DLD1 (cell line): Measurements from ENCODE around the gene THAP4.
"Not testable (repeated sequence)": the region's sequence is repeated elsewhere in the genome, so short reads cannot be mapped to it uniquely, and the experiment has no call there.

Experiments used
- in situ Hi-C: cut with HindIII; loops from 2 replicates; pipeline ENCODE4 v1.10.0; 2017; ENCODE audit warnings: low sequenced_read_pairs

Gene THAP4

DNA sequence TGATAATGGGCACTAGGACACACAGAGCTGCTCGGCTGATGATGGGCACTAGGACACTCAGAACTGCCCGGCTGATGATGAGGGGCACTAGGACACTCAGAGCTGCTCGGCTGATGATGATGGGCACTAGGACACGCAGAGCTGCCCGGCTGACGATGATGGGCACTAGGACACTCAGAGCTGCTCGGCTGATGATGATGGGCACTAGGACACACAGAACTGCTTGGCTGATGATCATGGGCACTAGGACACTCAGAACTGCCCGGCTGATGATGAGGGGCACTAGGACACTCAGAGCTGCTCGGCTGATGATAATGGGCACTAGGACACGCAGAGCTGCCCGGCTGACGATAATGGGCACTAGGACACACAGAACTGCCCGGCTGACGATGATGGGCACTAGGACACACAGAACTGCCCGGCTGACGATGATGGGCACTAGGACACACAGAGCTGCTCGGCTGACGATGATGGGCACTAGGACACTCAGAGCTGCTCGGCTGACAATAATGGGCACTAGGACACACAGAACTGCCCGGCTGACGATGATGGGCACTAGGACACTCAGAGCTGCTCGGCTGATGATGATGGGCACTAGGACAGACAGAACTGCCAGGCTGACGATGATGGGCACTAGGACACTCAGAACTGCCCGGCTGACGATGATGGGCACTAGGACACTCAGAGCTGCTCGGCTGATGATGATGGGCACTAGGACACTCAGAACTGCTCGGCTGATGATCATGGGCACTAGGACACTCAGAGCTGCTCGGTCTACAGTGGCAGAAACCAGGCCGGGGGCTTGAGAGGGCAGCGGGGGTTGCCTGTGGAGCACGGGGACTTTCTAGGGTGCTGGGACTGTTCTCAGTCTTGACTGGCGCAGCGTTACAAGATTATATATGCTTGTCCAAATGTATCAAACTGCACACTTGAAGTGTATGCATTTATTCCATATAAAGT is 46.2 kb downstream of the THAP4 start:
- in situ Hi-C loops: loop anchor here (25.0 kb wide), 1 partner anchor 103 kb away; no protein-coding TSS in a partner anchor

DNA sequence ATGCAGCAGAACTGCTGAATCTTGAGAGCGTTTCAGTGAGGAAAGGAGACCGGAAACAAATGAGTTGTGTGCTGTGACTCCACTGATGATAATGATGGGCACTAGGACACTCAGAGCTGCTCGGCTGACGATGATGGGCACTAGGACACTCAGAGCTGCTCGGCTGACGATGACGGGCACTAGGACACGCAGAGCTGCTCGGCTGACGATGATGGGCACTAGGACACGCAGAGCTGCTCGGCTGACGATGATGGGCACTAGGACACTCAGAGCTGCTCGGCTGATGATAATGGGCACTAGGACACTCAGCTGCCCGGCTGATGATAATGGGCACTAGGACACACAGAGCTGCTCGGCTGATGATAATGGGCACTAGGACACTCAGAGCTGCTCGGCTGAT is 47.1 kb downstream of the THAP4 start:
- in situ Hi-C loops: loop anchor here (25.0 kb wide), 1 partner anchor 103 kb away; no protein-coding TSS in a partner anchor

DNA sequence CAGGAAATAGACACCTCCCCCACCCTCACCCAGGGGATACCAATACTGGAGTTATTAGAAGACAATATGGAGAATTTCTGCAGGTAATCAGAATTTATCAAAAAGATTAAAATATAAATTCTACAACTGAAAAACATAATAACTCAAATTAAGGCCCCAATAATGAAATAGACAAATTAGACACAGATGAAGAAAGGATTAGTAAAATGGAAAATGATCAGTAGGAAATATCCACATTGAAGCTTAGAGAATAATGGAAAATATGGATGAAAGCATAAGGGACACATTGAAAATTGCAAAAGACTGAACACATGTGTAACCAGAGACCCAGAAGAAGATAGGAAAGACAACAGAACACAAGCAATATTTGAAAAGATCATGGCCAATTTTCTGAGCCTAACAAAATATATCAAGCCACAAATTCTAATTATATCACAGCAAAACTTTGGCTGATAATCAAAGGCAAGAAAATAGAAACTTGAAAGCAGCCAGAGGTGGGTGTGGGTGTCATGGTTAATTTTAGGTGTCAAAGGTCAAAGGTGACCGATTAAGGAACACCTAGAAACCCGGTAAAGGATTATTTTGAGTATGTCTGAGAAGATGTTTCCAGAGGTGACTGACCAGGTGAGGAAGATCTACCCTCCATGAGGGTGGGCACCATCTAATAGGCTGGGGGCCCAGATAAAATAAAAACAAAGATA is 50.2 kb downstream of the THAP4 start:
- in situ Hi-C loops: loop anchor here (25.0 kb wide), 1 partner anchor 99 kb away; no protein-coding TSS in a partner anchor

DNA sequence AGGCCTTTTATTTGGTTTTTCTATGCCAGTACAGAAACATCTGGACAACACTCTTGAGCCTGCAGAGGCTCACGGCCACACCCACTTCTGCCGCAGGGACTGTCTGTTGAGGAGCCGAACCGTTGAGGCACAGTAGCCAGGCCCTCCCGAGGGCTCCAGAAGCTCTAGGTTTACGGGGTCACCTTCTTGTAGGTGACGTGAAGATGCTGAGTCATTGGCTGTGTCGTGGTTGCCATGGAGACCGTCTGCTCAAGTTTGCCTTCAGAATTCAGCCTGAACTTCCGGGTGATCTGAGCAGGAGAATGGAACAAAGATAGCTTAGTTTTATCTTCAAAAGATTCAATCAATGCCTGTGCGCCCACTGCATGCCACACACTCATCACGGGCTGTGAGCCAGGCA is 52.5 kb downstream of the THAP4 start:
- in situ Hi-C loops: loop anchor here (25.0 kb wide), 1 partner anchor 97 kb away; no protein-coding TSS in a partner anchor

DNA sequence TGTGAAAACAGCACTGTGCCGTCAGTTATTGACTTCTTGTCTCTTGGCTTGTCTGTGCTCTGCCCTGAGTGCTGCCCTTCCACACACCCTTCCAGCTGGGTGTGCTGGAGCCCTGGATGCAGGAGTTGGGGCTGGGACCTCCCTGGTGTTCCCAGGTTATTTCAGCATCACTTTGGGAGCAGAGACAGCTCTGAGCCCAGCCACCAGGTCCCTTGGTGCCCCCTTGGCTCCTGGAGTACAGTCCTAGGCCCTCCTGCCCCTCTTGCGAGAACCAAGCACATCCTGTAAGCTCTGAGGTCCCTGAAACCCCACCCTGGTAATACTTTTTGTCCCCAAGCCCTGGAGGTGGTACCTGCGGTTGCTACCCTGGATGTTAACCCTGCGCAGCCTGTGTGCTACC is 54.2 kb downstream of the THAP4 start:
- in situ Hi-C loops: loop anchor here (25.0 kb wide), 1 partner anchor 96 kb away; no protein-coding TSS in a partner anchor

DNA sequence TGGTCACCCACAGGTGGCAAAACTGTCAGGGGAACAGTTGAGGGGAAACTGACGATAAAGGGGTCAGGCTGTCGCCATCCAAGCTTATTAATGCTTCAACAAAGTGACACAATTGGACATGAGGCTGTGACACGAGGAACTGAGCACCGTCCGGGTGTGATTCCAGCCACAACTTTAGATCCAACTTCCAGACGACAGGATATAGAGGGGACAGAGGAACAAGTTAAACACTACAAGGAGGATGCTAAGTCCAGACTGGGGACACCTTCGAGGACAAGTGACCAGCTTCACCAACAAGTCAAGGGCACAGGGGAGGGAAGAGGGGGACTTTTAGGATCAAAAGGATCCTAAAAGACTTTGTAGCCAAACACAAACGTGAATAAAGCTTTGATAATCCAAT is 54.6 kb downstream of the THAP4 start:
- in situ Hi-C loops: loop anchor here (25.0 kb wide), 1 partner anchor 95 kb away; no protein-coding TSS in a partner anchor

DNA sequence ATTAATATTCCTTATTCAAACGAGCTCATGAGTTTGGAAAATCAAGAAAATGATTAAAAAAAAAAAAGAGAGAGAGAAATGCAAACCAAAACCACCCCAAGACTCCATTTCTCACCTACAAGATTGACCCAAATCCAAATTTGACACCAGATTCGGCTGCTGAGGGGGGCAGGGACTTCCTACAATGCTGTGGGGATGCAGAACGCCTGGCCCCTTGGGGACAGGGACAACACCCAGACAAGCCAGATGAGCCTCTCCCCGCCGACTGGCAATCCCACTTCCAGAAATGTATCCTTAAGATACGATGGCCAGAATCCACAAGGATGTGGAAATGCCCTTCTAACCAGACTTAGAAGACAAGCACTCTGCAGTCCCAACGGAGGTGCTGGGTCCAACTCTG is 57.7 kb downstream of the THAP4 start:
- in situ Hi-C loops: loop anchor here (25.0 kb wide), 1 partner anchor 92 kb away; no protein-coding TSS in a partner anchor

DNA sequence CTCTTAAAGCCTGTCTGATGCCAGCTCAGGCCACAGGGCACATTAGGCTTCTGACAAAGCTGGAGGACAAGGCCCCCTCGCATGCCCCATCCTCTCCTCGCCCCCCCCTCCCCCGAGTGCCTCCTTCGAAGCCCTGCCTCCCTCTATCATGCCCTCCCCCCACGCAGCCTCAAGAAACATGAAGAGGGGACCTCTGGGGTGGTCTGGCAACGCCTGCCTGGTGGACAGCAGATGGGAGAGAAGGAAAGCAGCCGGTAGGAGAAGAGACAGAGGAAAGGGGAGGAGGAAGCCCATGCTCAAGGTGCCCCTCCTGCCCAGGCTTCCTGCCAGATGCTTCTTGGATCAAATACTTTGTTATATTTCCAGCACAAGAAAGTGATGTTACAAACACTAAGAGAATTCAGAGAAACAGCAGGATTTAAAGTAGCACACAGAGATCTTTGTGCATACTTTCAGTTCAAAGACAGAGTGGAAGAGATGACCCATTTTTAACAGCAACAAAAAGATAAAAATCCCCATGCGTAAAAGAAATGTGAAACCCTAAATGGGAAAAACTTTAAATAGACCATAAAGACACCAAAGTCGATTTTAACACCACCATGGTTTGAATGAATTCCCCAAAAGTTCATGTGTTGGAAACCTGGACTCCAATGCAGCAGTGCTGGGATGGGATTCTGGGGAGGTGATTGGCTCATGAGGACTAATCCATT is 59.4 kb downstream of the THAP4 start:
- in situ Hi-C loops: loop anchor here (25.0 kb wide), 1 partner anchor 90 kb away; no protein-coding TSS in a partner anchor

DNA sequence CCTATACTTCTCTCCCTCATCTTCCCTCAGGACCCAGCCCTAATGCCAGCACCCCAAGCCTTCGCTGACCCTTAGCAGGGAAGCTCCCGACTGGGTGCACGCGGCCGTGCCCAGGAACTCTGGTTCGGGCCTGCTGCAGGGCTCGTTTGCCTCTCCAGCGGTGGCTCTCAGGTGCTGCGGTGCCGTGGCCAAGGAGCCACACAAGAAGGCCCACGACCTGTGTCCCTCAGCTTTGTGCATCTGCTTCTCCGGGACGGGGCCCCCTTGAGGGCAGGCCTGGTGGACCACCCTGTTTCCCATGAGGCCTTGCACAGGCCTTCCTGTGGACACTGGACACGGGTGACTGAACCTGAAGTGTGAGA is 60.7 kb downstream of the THAP4 start:
- in situ Hi-C loops: loop anchor here (25.0 kb wide), 1 partner anchor 89 kb away; no protein-coding TSS in a partner anchor

DNA sequence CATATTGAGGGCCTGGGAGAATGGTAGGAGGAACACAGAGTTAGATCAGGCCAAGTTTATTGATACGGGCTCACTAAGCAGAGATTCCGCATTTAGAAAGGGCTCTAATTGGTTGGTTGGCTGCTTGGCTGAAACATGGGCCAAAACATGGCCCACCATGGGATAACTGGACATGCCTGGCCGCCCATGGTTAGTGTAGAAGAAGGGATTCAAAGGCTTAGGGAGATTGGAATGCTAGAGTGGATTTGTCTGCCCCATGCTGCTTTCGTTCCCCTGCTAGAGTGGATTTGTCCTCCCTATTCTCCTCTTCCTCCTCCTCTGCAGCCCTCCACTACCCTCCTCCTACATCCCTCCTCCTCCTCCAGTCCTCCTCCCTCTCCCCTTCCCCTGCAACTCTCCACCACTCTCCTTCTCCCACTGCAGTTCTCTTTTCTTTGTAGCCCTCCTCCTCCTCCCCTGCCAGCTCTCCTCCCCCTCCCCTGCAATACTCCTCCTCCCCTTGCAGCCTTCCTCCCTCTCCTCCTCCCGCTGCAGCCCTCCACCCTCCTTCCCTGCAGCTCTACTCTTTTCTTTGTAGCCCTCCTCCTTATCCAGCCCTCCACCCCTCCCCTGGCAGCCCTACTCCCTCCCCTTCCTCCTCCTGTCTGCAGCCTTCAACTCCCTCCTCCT is 61.2 kb downstream of the THAP4 start:
- in situ Hi-C loops: loop anchor here (25.0 kb wide), 1 partner anchor 88 kb away; no protein-coding TSS in a partner anchor

DNA sequence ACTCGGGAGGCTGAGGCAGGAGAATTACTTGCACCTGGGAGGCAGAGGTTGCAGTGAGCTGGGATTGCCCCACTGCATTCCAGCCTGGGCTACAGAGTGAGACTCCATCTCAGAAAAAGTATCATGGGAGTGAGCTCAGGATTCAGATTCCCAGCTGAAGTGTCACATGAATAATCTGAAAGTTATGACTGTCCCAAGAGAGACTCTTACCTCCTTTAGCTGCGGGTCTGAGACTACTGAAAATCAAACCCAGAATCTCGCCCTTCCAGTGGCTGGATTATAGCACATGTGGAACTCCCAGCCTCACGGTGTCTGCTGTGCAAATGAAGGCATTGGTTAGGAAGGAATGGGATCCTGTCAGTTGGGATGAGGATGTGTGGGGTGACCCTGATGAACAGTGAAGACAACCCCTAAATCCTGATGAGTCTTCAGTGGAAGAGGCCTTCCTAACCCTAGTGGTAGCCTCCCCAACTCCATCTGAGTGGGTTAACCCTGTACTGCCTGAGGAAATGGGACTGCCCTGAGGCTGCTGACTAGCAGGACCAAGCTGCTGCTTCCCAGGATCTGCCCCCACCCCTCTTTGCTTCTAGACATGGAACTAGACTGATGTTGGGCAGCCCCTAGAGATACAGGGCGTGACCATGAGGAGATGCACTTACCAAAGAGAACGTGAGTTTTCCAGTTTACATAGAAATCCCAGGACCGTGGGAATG is 61.9 kb downstream of the THAP4 start:
- in situ Hi-C loops: loop anchor here (25.0 kb wide), 1 partner anchor 88 kb away; no protein-coding TSS in a partner anchor

DNA sequence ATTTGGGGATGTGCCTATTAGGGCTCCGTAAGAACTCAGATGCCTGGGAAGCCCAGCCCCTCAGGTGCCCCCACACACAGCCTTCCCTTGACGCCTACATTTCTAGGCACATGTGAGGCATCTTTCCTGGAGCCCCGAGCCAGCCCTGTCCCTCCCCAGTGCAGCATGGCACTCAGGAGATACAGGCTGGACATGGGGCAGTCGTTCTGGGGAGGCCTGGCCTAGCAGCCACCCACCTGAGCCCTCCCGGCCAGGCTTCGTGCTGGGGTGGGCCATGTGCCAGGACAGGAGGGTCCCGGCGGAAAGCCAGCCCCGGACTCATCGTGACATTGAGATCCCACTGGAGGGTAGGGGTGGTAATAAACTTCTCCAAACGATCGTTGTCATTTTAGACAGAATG is 63.2 kb downstream of the THAP4 start:
- in situ Hi-C loops: no loop called here

DNA sequence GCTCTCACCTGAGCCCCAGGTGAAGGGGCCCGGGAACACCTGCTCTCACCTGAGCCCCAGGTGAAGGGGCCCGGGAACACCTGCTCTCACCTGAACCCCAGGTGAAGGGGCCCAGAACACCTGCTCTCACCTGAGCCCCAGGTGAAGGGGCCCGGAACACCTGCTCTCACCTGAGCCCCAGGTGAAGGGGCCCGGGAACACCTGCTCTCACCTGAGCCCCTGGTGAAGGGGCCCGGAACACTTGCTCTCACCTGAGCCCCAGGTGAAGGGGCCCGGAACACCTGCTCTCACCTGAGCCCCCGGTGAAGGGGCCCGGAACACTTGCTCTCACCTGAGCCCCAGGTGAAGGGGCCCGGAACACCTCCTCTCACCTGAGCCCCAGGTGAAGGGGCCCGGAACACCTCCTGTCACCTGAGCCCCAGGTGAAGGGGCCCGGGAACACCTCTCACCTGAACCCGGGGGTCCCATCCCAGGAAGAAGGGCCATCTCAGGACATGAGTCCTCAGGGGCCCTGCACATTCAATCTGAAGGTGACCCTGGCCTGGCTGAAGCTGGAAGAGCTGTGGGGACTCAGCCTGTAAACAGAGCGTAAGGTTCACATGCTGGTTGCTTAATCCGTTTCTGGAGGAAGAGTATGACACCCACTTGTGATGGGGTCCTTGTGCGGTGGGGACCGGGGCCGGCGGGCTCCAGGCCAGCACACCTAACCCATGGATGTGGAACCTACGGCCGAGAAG is 63.9 kb downstream of the THAP4 start:
- in situ Hi-C loops: not testable (repeated sequence)

DNA sequence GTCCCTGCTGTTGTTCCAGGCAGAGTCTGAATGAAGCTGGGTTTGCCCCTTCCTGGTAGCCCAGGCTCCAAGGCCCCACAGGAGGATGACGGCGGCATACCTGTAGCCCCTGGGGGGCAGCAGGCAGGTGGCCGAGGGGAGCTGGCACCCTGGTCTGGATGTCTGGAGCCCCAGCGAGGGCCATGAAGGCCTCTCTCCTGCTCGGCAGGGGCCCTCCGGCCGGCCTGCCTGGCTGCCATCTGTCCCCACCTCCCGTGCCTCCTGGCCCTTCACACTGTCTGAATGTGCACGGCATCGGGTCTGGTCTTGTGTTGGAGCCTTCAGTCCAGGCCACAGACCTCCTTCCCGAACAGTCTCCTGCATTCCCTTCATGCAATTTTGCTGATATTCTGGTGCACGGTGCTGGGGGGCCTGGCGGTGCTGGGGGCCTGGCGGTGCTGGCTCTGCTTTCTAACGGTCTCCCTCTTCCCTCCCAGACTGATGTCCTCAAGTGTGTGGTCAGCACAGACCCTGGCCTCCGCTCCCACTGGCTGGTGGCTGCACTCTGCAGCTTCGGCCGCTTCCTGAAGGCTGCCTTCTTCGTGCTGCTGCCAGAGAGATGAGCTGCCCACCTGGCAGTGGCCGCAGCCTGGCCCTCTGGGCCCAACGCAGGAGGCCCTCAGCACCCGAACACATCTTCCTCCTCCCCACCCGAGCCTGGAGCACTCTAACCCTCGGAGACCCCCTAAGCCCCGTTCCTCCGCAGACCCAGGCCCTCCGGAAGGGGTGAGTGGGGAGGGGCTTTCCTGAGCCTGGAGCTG is 64.9 kb downstream of the THAP4 start:
- in situ Hi-C loops: no loop called here

DNA sequence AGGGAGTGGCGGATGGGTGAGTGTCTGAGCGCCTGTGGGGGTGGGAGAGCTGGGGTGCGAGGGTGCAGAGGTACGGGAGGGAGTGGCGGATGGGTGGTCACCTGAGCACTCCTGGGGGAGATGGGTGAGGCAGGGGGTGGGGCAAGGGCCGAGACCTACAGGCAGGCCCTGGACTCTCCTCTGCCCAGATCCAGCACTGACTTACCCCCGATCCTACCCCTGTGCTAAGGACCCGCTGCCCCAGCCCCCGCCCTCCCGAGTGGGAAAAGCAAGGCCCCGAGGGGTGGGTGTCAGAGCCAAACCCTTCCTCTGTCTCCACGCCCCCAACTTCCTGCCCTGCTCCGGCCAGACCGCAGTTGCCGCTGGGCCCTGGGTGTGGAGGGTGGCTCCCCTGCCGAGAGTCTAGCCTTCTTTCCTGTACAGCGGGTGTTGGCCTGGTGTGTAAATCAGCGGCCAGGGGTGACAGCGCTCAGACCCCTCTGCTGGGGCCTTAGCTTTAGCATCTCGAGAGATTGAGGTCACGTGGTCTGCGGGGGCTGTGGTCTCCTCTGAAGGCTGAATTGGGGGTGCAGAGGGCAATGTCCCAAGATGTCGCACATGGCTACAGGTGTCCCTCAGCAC is 65.9 kb downstream of the THAP4 start:
- in situ Hi-C loops: no loop called here

DNA sequence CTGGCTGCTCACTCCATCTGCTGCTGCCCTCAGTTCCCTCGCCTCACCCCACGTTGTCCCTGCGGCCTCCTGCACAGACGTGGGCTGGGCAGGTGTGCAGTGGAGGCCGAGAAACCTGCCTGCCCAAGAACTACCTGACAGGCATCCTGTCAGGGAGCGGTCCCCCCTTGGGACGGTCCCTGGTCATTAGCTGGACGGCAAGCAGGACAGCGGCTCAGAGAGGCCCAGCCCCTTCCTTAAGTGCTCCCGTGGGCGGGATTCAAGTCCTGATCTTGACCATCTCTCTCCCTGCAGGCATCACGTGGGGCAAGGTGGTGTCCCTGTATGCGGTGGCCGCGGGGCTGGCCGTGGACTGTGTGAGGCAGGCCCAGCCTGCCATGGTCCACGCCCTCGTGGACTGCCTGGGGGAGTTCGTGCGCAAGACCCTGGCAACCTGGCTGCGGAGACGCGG is 67.1 kb downstream of the THAP4 start:
- in situ Hi-C loops: no loop called here

DNA sequence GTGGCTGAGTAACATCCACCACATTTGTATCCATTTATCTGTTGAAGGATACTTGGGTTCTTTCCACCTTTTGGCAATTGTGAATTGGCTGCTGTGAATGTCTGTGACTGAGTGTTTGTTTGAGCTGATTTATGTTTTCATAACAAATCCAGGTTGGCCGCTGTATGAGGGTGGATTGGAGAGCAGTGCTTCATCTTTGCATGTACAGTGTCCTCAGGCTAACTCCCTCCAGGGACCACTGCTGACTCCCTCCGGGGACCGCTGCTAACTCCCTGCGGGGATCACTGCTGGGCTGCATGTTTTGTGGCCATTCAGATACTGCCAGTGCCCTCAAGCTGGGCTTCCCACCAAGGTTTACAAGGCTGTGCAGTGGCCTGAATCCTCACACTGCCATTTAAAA is 68.2 kb downstream of the THAP4 start:
- in situ Hi-C loops: no loop called here

DNA sequence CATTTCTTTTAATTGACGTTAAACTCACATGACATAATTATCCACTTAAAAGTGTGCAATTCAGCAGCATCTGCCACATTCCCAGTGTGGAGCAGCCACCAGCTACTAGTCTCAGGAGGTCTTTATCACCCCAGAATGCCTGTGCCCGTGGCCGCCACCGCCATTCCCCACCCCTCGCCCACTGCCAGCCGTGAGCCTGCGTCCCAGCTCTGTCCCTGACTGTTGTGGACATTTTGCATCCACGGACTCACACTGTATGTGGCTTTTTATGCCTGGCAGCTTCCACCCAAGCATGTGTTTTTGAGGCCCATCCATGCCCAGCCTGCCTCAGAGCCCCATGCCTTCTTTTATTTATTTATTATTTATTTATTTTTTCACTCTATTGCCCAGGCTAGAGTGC is 69.2 kb downstream of the THAP4 start:
- in situ Hi-C loops: no loop called here
